ENCODE data around the gene MAP3K19.
"Not testable (repeated sequence)": the region's sequence is repeated elsewhere in the genome, so short reads cannot be mapped to it uniquely, and the experiment has no call there.

MAP3K19 gene

GRCh38 chr2:134979221-134979620 is 68.0 kb downstream of the MAP3K19 start:
- TF ChIP-seq CTCF (IDR thresholded peaks at IDR 0.05; ENCODE audit: low read depth, low read length), result no peak
- no peak for DNase-seq (ENCODE audit: low read depth, low spot score)
- H3K4me3 ChIP-seq (ENCODE audit: low read depth, low read length), result no peak overlapping the region
- in situ Hi-C loops (cut with HindIII; ENCODE audit: low sequenced_read_pairs), result no loop called here

- in situ Hi-C loops (cut with HindIII; ENCODE audit: low sequenced_read_pairs); DNase-seq (ENCODE audit: low read depth, low spot score); H3K4me3 ChIP-seq (ENCODE audit: low read depth, low read length): not testable (repeated sequence)
Observed at GRCh38 chr2:134977104-134977503, 70.1 kb downstream of the MAP3K19 start.

- H3K4me3 ChIP-seq (ENCODE audit: low read depth, low read length), result no peak overlapping the region
- in situ Hi-C loops (cut with HindIII; ENCODE audit: low sequenced_read_pairs), result no loop called here
- TF ChIP-seq CTCF (IDR thresholded peaks at IDR 0.05; ENCODE audit: low read depth, low read length), result no peak
- DNase-seq (ENCODE audit: low read depth, low spot score), result no peak
Observed at GRCh38 chr2:134976074-134976702, 71.1 kb downstream of the MAP3K19 start.

GRCh38 chr2:134975281-134976009 is 71.8 kb downstream of the MAP3K19 start:
- no peak overlapping the region for H3K4me3 ChIP-seq (ENCODE audit: low read depth, low read length)
- no peak for DNase-seq (ENCODE audit: low read depth, low spot score)
- TF ChIP-seq CTCF (IDR thresholded peaks at IDR 0.05; ENCODE audit: low read depth, low read length), result no peak
- in situ Hi-C loops (cut with HindIII; ENCODE audit: low sequenced_read_pairs), result no loop called here

- H3K4me3 ChIP-seq (ENCODE audit: low read depth, low read length), result no peak overlapping the region
- in situ Hi-C loops (cut with HindIII; ENCODE audit: low sequenced_read_pairs), result no loop called here
- no peak for TF ChIP-seq CTCF (IDR thresholded peaks at IDR 0.05; ENCODE audit: low read depth, low read length)
- no peak for DNase-seq (ENCODE audit: low read depth, low spot score)
Observed at GRCh38 chr2:134973241-134974138, 73.8 kb downstream of the MAP3K19 start.

GRCh38 chr2:134967166-134967565 is 80.1 kb downstream of the MAP3K19 start:
- in situ Hi-C loops (cut with HindIII; ENCODE audit: low sequenced_read_pairs); H3K4me3 ChIP-seq (ENCODE audit: low read depth, low read length); DNase-seq (ENCODE audit: low read depth, low spot score): not testable (repeated sequence)

GRCh38 chr2:134957477-134957876 is 89.8 kb downstream of the MAP3K19 start:
- H3K4me3 ChIP-seq (ENCODE audit: low read depth, low read length), result no peak overlapping the region
- in situ Hi-C loops (cut with HindIII; ENCODE audit: low sequenced_read_pairs), result no loop called here
- no peak for DNase-seq (ENCODE audit: low read depth, low spot score)
- no peak for TF ChIP-seq CTCF (IDR thresholded peaks at IDR 0.05; ENCODE audit: low read depth, low read length)
